GM12873 (cell line): ENCODE data around the gene SYTL5.

Source experiments
- CTCF ChIP-seq: IDR thresholded peaks from 2 replicates; pipeline ENCODE4 v1.5.1; 2012; ENCODE audit warnings: low read depth, mild to moderate bottlenecking, moderate library complexity, low read length, control low read depth; ENCODE audit not compliant: insufficient read depth; ENCODE audit errors: missing control alignments

SYTL5 gene

GRCh38 chrX:38050806-38051205 is 44.5 kb downstream of the SYTL5 start:
- no peak for TF ChIP-seq CTCF

- TF ChIP-seq CTCF: no peak
These were observed 45.7 kb downstream of the SYTL5 start for GRCh38 chrX:38052096-38052495.

GRCh38 chrX:38055170-38055847 is 49.0 kb downstream of the SYTL5 start:
- no peak for TF ChIP-seq CTCF

DNA sequence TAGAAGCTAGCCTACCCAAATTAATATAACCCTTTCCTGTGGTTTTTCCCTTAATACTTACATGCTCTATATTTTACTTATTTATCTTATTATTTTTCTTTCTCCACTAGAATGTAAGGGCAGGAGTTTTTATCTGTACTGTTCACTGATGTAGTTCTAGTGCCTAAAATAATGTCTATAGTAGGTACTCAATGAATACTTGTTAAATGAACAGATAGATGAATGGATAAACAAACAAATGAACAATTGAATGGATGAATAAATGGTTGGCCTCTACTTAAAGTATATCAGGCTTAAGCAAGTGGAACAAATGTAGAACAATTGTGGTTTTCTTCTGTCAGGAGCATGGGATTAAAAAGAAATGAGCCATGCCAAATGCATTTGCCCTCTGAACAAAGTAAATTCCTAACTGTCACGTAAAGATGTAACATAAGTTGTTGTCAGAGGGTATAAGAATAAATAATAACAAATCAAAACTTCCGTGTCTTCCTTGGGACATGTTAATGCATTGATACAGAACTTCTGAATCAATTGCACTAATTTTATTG is 54.1 kb downstream of the SYTL5 start:
- no peak for TF ChIP-seq CTCF

- no peak for TF ChIP-seq CTCF
These were observed 55.0 kb downstream of the SYTL5 start for GRCh38 chrX:38061335-38061734.

DNA sequence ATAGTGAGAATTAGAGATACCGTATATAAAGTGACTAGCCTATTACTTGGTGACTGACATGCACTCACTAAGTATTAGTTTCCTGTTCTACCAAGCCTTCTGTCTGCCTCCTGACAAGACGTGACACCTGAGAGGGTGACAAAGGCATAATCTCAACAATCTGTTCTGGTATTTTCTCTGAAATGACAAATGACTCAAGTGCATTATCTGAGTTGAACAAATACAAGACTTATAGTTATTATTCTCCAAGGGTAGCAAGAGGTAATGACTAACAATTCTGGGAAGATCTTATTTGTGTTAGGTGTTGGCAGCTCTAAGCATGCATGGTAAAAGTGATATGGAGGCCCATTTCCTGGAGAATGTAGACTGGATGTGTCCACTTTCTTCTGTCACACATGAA is 60.6 kb downstream of the SYTL5 start:
- TF ChIP-seq CTCF: no peak

DNA sequence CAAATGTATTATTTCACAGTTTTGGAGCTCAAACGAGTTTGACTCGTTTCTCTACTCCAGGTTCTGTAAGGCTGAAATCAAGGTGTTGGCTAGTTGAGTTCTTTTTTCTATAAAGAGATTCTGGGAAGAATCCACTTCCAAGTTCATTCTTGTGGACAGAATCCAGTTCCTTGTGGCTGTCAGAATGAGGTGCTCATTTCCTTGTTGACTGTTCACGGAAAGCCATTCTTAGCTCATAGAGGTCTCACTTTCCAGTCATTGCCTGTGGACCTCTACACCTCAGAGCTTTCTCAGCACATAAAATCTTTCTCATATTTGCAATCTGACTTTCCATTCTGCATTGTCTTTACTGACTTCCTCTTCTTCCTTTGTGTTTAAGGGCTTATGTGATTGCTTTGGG is 62.9 kb downstream of the SYTL5 start:
- no peak for TF ChIP-seq CTCF
